GM23338 (cell line): Measurements from ENCODE around the gene VPS35. TPM values are rescaled to one million over a fixed set of nuclear protein-coding genes. Genes with fewer than 3 reads are reported as not detected.

Experiments
- ATAC-seq: fragments of 200-7000 bp; cut with Tn5 transposase; 3 replicates; pipeline ENCODE4 v1.9.1; 2020
- DNase-seq: peaks from one replicate; pipeline ENCODE4 v3.0.0-alpha.2; 2015; ENCODE audit warnings: low spot score
- H2AFZ ChIP-seq: fragments of 200-600 bp; sonication (generic); 2 replicates; pipeline ENCODE4 v1.8.0; 2016; ENCODE audit warnings: antibody characterized with exemption, mild to moderate bottlenecking, moderate library complexity
- H3F3A ChIP-seq: fragments of 200-600 bp; sonication (generic); replicated peaks from 2 replicates; pipeline ENCODE4 v1.8.0; 2017; ENCODE audit warnings: antibody characterized with exemption, mixed run types, low read depth
- H3K27ac ChIP-seq: fragments of 200-600 bp; sonication (generic); 2 replicates; pipeline ENCODE4 v1.6.1; 2016; ENCODE audit warnings: low read depth
- H3K27me3 ChIP-seq: fragments of 200-600 bp; sonication (generic); 2 replicates; pipeline ENCODE4 v1.8.0; 2016; ENCODE audit warnings: mild to moderate bottlenecking, mixed run types, moderate library complexity; ENCODE audit not compliant: insufficient read depth
- H3K36me3 ChIP-seq: fragments of 200-600 bp; sonication (generic); 2 replicates; pipeline ENCODE4 v1.8.0; 2016; ENCODE audit warnings: mild to moderate bottlenecking; ENCODE audit not compliant: insufficient read depth
- H3K4me1 ChIP-seq: fragments of 200-600 bp; sonication (generic); 2 replicates; pipeline ENCODE4 v1.8.0; 2016; ENCODE audit warnings: mild to moderate bottlenecking, moderate library complexity; ENCODE audit not compliant: insufficient read depth
- H3K4me2 ChIP-seq: fragments of 200-600 bp; sonication (generic); 2 replicates; pipeline ENCODE4 v1.7.1; 2017; ENCODE audit warnings: mixed run types
- H3K4me3 ChIP-seq: fragments of 200-600 bp; sonication (generic); 2 replicates; pipeline ENCODE4 v1.6.1; 2016; ENCODE audit warnings: mixed run types
- H3K79me2 ChIP-seq: fragments of 200-600 bp; sonication (generic); replicated peaks from 2 replicates; pipeline ENCODE4 v1.8.0; 2017; ENCODE audit warnings: mild to moderate bottlenecking; ENCODE audit not compliant: insufficient read depth
- H3K9me2 ChIP-seq: fragments of 200-600 bp; sonication (generic); 2 replicates; pipeline ENCODE4 v1.8.0; 2017; ENCODE audit not compliant: insufficient read depth
- H4K20me1 ChIP-seq: fragments of 200-600 bp; sonication (generic); replicated peaks from 2 replicates; pipeline ENCODE4 v1.8.0; 2017; ENCODE audit warnings: mild to moderate bottlenecking; ENCODE audit not compliant: insufficient read depth
- H3K27ac Mint-ChIP-seq: 2 replicates; pipeline ENCODE4 v1.8.0; 2020; ENCODE audit warnings: inconsistent platforms, mild to moderate bottlenecking, moderate library complexity, mixed read lengths
- H3K27me3 Mint-ChIP-seq: 3 replicates; pipeline ENCODE4 v1.8.0; 2022; ENCODE audit warnings: low read depth, mild to moderate bottlenecking, moderate library complexity, mixed read lengths, inconsistent platforms; ENCODE audit not compliant: insufficient read depth, poor library complexity
- H3K36me3 Mint-ChIP-seq: 3 replicates; pipeline ENCODE4 v1.8.0; 2021; ENCODE audit warnings: low read depth, mild to moderate bottlenecking, inconsistent platforms, moderate library complexity, mixed read lengths
- H3K4me1 Mint-ChIP-seq: 3 replicates; pipeline ENCODE4 v1.8.0; 2020; ENCODE audit warnings: mild to moderate bottlenecking, inconsistent platforms, mixed read lengths
- H3K4me3 Mint-ChIP-seq: 3 replicates; pipeline ENCODE4 v1.8.0; 2021; ENCODE audit warnings: moderate library complexity, mild to moderate bottlenecking, inconsistent platforms, mixed read lengths
- H3K9me3 Mint-ChIP-seq: 3 replicates; pipeline ENCODE4 v1.8.0; 2020; ENCODE audit warnings: moderate library complexity, mild to moderate bottlenecking, inconsistent platforms, mixed read lengths
- CTCF ChIP-seq, 2 experiments: fragments of 200-600 bp in 1 of 2; sonication (generic) in 1 of 2; conservative IDR thresholded peaks; 2 replicates each; pipeline versions ENCODE4 v1.5.1 to v1.6.1; 2016 to 2017; ENCODE audit warnings: antibody characterized with exemption in 2 of 2, low read depth in 2 of 2, mild to moderate bottlenecking in 2 of 2, moderate library complexity in 1 of 2
- ETS1 ChIP-seq: IDR thresholded peaks from 2 replicates; pipeline ENCODE4 v1.6.1; 2016; ENCODE audit warnings: antibody characterized with exemption
- NANOG ChIP-seq: IDR thresholded peaks from 2 replicates; pipeline ENCODE4 v1.6.1; 2016; ENCODE audit warnings: antibody characterized with exemption, borderline replicate concordance
- POLR2AphosphoS5 ChIP-seq: IDR thresholded peaks from 2 replicates; pipeline ENCODE4 v1.6.1; 2016; ENCODE audit warnings: antibody characterized with exemption, low read depth
- STAT1 ChIP-seq: IDR thresholded peaks from one replicate; pipeline ENCODE4 v1.6.1; 2016; ENCODE audit warnings: antibody characterized with exemption; ENCODE audit not compliant: unreplicated experiment
- ZNF331 ChIP-seq: fragments of 250-450 bp; sonication (Bioruptor Pico); IDR thresholded peaks from 2 replicates; pipeline ENCODE4 v1.5.0; 2020; ENCODE audit warnings: low read depth, mild to moderate bottlenecking, moderate library complexity
- polyA plus RNA-seq: library from polyadenylated mRNA; unstranded; fragments of >200 nt; fragmentation: Nextera tagmentation; extraction: Ambion mirVana; gene quantifications from 2 replicates; pipeline ENCODE4 v1.2.1, GENCODE V29; 2016
- total RNA-seq: library from RNA; depleted of rRNA; stranded (reverse); fragments of >200 nt; shearing (Covaris generic); gene quantifications from 2 replicates; pipeline ENCODE4 v1.2.3, GENCODE V29; 2014

VPS35 gene
- total and polyA plus RNA-seq, 2 experiments from 2014 or later: 31.1 to 40.0 TPM

GRCh38 chr16:46629331-46630219 is 59.4 kb downstream of the VPS35 start:
- H3K4me3 Mint-ChIP-seq: no peak overlapping the region; the same call in 2 of the 3 replicates
- ATAC-seq: peak; percentile 18

GRCh38 chr16:46627746-46628145 is 61.2 kb downstream of the VPS35 start:
- DNase-seq (no peak), ATAC-seq (no peak)
- no peak overlapping the region for H3K4me3 Mint-ChIP-seq
- no peaks in the 10 kb centered on the region for H3K27me3 ChIP-seq
- no peaks in the 10 kb centered on the region for H3K36me3 ChIP-seq
- no peaks in the 10 kb centered on the region for H3K36me3 Mint-ChIP-seq
- no peak overlapping the region for H2AFZ ChIP-seq
- peaks cover 15% of the 10 kb centered on the region for H3K4me1 Mint-ChIP-seq
- H3K4me3 ChIP-seq: no peak overlapping the region
- H3K4me2 ChIP-seq: no peak overlapping the region
- no peaks in the 10 kb centered on the region for H3K9me3 Mint-ChIP-seq
- H3K27me3 Mint-ChIP-seq: peaks cover 11% of the 10 kb centered on the region
- no peaks in the 10 kb centered on the region for H3F3A ChIP-seq
- no peaks in the 10 kb centered on the region for H4K20me1 ChIP-seq
- H3K9me2 ChIP-seq: no peaks in the 10 kb centered on the region
- H3K4me1 ChIP-seq: peaks cover 14% of the 10 kb centered on the region; the same call in 1 of the 2 replicates
- H3K27ac Mint-ChIP-seq: no peak overlapping the region
- no peak overlapping the region for H3K27ac ChIP-seq
- H3K79me2 ChIP-seq: no peaks in the 10 kb centered on the region
- TF ChIP-seq ETS1 (no peak), CTCF (conservative IDR thresholded peaks at IDR 0.05; ENCODE audit: low read depth in 2 of 2) (no peak), POLR2AphosphoS5 (no peak), NANOG (no peak), ZNF331 (no peak), STAT1 (no peak)

More at GRCh38 chr16:46629331-46630219, 59.4 kb downstream of the VPS35 start:
- peak overlapping the region; percentile 26 for H3K27ac Mint-ChIP-seq
- Histone ChIP-seq H2AFZ (peak overlapping the region; percentile 99), H3K27me3 (no peaks in the 10 kb centered on the region), H3K4me2 (peak overlapping the region; percentile 39; the same call in 1 of the 2 replicates), H3F3A (no peaks in the 10 kb centered on the region), H3K36me3 (no peaks in the 10 kb centered on the region), H3K4me3 (no peak overlapping the region), H3K9me2 (no peaks in the 10 kb centered on the region), H3K79me2 (no peaks in the 10 kb centered on the region), H3K4me1 (peaks cover 14% of the 10 kb centered on the region; the same call in 1 of the 2 replicates), H4K20me1 (no peaks in the 10 kb centered on the region), H3K27ac (no peak overlapping the region)
- H3K27me3 Mint-ChIP-seq: peaks cover 11% of the 10 kb centered on the region
- H3K36me3 Mint-ChIP-seq: no peaks in the 10 kb centered on the region
- peaks cover 15% of the 10 kb centered on the region for H3K4me1 Mint-ChIP-seq
- no peak for TF ChIP-seq ETS1
- TF ChIP-seq CTCF (conservative IDR thresholded peaks at IDR 0.05; ENCODE audit: low read depth in 2 of 2): peak; percentile 37 to 63
- peak; percentile 79 for DNase-seq
- no peaks in the 10 kb centered on the region for H3K9me3 Mint-ChIP-seq
